Activated CD4-positive, alpha-beta T cell treated with anti-CD3 and anti-CD28 coated beads for 36 hours (primary cell): Measurements from ENCODE around the gene MACROD2. TPM values are rescaled to one million over a fixed set of nuclear protein-coding genes. Genes with fewer than 3 reads are reported as not detected.

ENCODE experiments used
- ATAC-seq: fragments of 200-7000 bp; cut with Tn5 transposase; one replicate; pipeline ENCODE4 v1.10.0; 2021; ENCODE audit warnings: mild to moderate bottlenecking, moderate library complexity
- CTCF ChIA-PET: fragments of 350-600 bp; sonication (Branson Sonifier 250); formaldehyde crosslinking; loops from one replicate; lab custom pipeline; 2021; ENCODE audit warnings: antibody characterized with exemption; lab: Charles Lee
- POLR2A ChIA-PET: fragments of 350-600 bp; sonication (Branson Sonifier 250); formaldehyde crosslinking; loops from one replicate; lab custom pipeline; 2021; ENCODE audit warnings: antibody characterized with exemption, inconsistent platforms; lab: Charles Lee
- DNase-seq: peaks from one replicate; pipeline ENCODE4 v3.0.0-alpha.2; 2020
- H3K27ac Mint-ChIP-seq: one replicate; pipeline ENCODE4 v1.8.0; 2021; ENCODE audit warnings: mixed read lengths
- H3K27me3 Mint-ChIP-seq: one replicate; pipeline ENCODE4 v1.8.0; 2021; ENCODE audit warnings: mixed read lengths
- H3K36me3 Mint-ChIP-seq: one replicate; pipeline ENCODE4 v1.8.0; 2021; ENCODE audit warnings: low read depth, mixed read lengths
- H3K4me1 Mint-ChIP-seq: one replicate; pipeline ENCODE4 v1.8.0; 2021; ENCODE audit warnings: mixed read lengths
- H3K4me3 Mint-ChIP-seq: one replicate; pipeline ENCODE4 v1.8.0; 2021; ENCODE audit warnings: mild to moderate bottlenecking, moderate library complexity, mixed read lengths
- H3K9me3 Mint-ChIP-seq: one replicate; pipeline ENCODE4 v1.8.0; 2021; ENCODE audit warnings: low read depth, mixed read lengths
- intact Hi-C, 2 experiments: fragments of 100-400 bp; cut with DNase I in 1 of 2; cut with micrococcal nuclease in 1 of 2; formaldehyde crosslinking; loops; one replicate each; pipeline versions ENCODE4 v1.14.2 to v1.15.1; 2022 to 2024; cut with DNase I, micrococcal nuclease
- total RNA-seq, 2 experiments: library from RNA; stranded (reverse); gene quantifications; one replicate each; pipeline ENCODE4 v1.2.3, GENCODE V29; 2021

The MACROD2 gene
- total RNA-seq, 2 experiments from 2014 or later = not detected

GRCh38 chr20:14984768-14985622 lies 989.7 kb downstream of the MACROD2 start:
- Mint-ChIP-seq H3K4me3 (no peak overlapping the region), H3K27me3 (no peaks in the 10 kb centered on the region), H3K4me1 (no peaks in the 10 kb centered on the region), H3K27ac (no peak overlapping the region), H3K36me3 (peaks cover 3% of the 10 kb centered on the region), H3K9me3 (peaks cover 15% of the 10 kb centered on the region)
- CTCF ChIA-PET = no interaction called here
- POLR2A ChIA-PET = no interaction called here
- no peak for DNase-seq
- ATAC-seq = no peak
- intact Hi-C loops = no loop called here

GRCh38 chr20:14986026-14986655 lies 990.8 kb downstream of the MACROD2 start:
- Mint-ChIP-seq H3K27me3 (no peaks in the 10 kb centered on the region), H3K9me3 (peaks cover 13% of the 10 kb centered on the region)
- CTCF ChIA-PET = no interaction called here

GRCh38 chr20:14986656-14987055 lies 991.3 kb downstream of the MACROD2 start:
- intact Hi-C loops = no loop called here
- H3K27ac Mint-ChIP-seq = no peak overlapping the region
- H3K4me1 Mint-ChIP-seq = no peaks in the 10 kb centered on the region
- H3K36me3 Mint-ChIP-seq = peaks cover 3% of the 10 kb centered on the region
- CTCF ChIA-PET = interaction anchor here (0.6 kb wide), 1 partner anchor 599 kb away, joined by 3 read pairs; no protein-coding TSS in a partner anchor
- POLR2A ChIA-PET = no interaction called here
- H3K9me3 Mint-ChIP-seq = peaks cover 9% of the 10 kb centered on the region
- no peak overlapping the region for H3K4me3 Mint-ChIP-seq
- ATAC-seq (no peak), DNase-seq (no peak)
- H3K27me3 Mint-ChIP-seq = no peaks in the 10 kb centered on the region

More at GRCh38 chr20:14986026-14986655, 990.8 kb downstream of the MACROD2 start:
- ATAC-seq (no peak), DNase-seq (no peak)
- H3K4me3 Mint-ChIP-seq = no peak overlapping the region
- H3K4me1 Mint-ChIP-seq = no peaks in the 10 kb centered on the region
- POLR2A ChIA-PET = no interaction called here
- H3K27ac Mint-ChIP-seq = no peak overlapping the region
- intact Hi-C loops = no loop called here
- H3K36me3 Mint-ChIP-seq = peaks cover 3% of the 10 kb centered on the region

GRCh38 chr20:14989535-14990290 lies 994.4 kb downstream of the MACROD2 start:
- no peaks in the 10 kb centered on the region for H3K27me3 Mint-ChIP-seq
- DNase-seq = no peak
- ATAC-seq = no peak
- H3K27ac Mint-ChIP-seq = no peak overlapping the region
- H3K36me3 Mint-ChIP-seq = no peaks in the 10 kb centered on the region
- ChIA-PET POLR2A (no interaction called here), CTCF (no interaction called here)
- H3K4me3 Mint-ChIP-seq = no peak overlapping the region
- intact Hi-C loops = no loop called here
- no peaks in the 10 kb centered on the region for H3K4me1 Mint-ChIP-seq
- peaks cover 2% of the 10 kb centered on the region for H3K9me3 Mint-ChIP-seq

DNA sequence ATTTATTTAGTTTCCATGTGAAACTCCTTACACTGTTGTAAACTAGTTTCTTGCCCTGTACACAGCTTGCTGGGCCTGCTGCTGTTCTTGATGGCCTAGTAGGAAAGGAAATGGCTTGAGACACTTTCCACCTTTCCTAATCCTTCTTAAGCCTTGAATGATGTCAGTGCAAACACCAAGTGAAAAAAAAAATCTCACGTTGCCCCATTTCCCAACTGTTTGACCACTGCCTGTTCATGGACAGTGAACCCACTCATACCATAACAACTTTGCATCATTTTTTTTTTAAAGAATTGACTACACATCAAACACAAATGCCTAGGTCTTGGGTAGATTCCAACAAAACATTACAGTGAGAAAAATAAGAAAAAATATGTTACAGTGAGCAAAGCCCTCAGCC lies 995.7 kb downstream of the MACROD2 start:
- ChIA-PET POLR2A (no interaction called here), CTCF (no interaction called here)
- H3K9me3 Mint-ChIP-seq = peaks cover 5% of the 10 kb centered on the region
- H3K36me3 Mint-ChIP-seq = no peaks in the 10 kb centered on the region
- no peak overlapping the region for H3K4me3 Mint-ChIP-seq
- no peaks in the 10 kb centered on the region for H3K4me1 Mint-ChIP-seq
- DNase-seq (no peak), ATAC-seq (no peak)
- H3K27me3 Mint-ChIP-seq = no peaks in the 10 kb centered on the region
- intact Hi-C loops = no loop called here
- no peak overlapping the region for H3K27ac Mint-ChIP-seq

DNA sequence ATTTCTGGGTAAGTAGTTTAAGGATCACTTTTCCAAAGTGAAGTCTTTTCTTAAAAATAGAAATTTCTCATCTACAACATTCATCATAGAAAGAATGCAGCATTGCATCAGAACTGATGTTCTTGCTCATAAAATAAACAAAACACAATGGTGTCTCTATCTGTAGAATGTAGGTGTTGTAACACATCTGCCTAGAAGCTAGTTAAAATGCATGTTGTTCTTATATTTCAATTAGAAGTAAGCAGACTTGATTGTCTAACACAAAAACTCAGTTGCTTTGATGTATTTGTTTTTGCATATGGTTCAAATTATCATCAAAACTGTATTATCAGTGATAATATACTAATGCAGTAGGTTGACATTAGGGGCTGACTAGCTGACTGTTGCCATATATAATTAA lies 996.8 kb downstream of the MACROD2 start:
- CTCF ChIA-PET = no interaction called here
- Mint-ChIP-seq H3K4me1 (no peaks in the 10 kb centered on the region), H3K9me3 (peaks cover 5% of the 10 kb centered on the region), H3K36me3 (no peaks in the 10 kb centered on the region), H3K4me3 (no peak overlapping the region), H3K27ac (no peak overlapping the region), H3K27me3 (no peaks in the 10 kb centered on the region)
- DNase-seq = no peak
- ATAC-seq = no peak
- intact Hi-C loops = no loop called here
- POLR2A ChIA-PET = no interaction called here

- DNase-seq (no peak), ATAC-seq (no peak)
- intact Hi-C loops = no loop called here
- H3K27me3 Mint-ChIP-seq = no peaks in the 10 kb centered on the region
- no peak overlapping the region for H3K27ac Mint-ChIP-seq
- no peak overlapping the region for H3K4me3 Mint-ChIP-seq
- H3K9me3 Mint-ChIP-seq = peaks cover 5% of the 10 kb centered on the region
- POLR2A ChIA-PET = no interaction called here
- no peaks in the 10 kb centered on the region for H3K36me3 Mint-ChIP-seq
- no peaks in the 10 kb centered on the region for H3K4me1 Mint-ChIP-seq
- CTCF ChIA-PET = no interaction called here
Observed at GRCh38 chr20:14992961-14993360, 997.6 kb downstream of the MACROD2 start.

DNA sequence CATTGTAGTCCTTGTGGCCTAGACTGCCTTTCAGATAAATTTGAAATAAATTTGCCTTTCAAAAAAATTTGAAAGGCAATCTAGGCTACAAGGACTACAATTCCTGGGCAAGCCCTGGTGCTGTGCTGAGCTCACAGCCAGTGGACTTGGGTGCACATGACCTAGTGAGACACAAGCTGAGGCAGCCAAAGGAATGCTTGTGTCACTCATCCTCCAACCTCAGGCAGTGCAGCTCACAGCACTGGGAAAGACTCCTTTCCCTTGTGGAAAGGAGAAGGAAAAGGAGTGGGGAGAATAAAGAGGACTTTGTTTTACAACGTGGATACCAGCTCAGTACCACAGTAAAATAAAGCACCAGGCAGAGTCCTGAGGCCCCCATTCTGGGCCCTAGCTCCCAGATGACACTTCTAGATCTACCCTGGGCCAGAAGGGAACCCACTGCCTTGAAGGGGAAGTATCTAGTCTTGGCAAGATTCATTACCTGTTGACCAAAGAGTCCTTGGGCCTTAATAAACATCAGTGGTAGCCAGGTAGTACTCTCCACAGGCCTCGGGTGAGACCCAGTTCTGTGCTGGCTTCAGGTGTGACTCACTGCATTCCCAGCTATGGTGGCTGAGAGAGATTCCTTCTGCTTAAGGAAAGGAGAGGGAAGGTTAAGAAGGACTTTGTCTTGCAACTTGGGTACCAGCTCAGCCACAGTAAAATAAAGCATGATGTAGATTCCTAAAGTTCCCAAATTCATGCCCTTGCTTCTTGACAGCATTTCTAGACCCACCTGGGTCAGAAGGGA lies 1001.8 kb downstream of the MACROD2 start:
- Mint-ChIP-seq H3K27me3 (no peaks in the 10 kb centered on the region), H3K27ac (no peak overlapping the region), H3K36me3 (no peaks in the 10 kb centered on the region), H3K4me1 (no peaks in the 10 kb centered on the region), H3K9me3 (peaks cover 13% of the 10 kb centered on the region), H3K4me3 (no peak overlapping the region)
- intact Hi-C loops = no loop called here
- POLR2A ChIA-PET = no interaction called here
- ATAC-seq (no peak), DNase-seq (no peak)
- CTCF ChIA-PET = no interaction called here

GRCh38 chr20:14997791-14998190 lies 1002.5 kb downstream of the MACROD2 start:
- ATAC-seq = no peak
- H3K4me3 Mint-ChIP-seq = no peak overlapping the region
- ChIA-PET POLR2A (no interaction called here), CTCF (no interaction called here)
- intact Hi-C loops = no loop called here
- no peak for DNase-seq
- no peak overlapping the region for H3K27ac Mint-ChIP-seq
- no peaks in the 10 kb centered on the region for H3K4me1 Mint-ChIP-seq
- H3K9me3 Mint-ChIP-seq = peaks cover 13% of the 10 kb centered on the region
- H3K27me3 Mint-ChIP-seq = no peaks in the 10 kb centered on the region
- H3K36me3 Mint-ChIP-seq = no peaks in the 10 kb centered on the region

DNA sequence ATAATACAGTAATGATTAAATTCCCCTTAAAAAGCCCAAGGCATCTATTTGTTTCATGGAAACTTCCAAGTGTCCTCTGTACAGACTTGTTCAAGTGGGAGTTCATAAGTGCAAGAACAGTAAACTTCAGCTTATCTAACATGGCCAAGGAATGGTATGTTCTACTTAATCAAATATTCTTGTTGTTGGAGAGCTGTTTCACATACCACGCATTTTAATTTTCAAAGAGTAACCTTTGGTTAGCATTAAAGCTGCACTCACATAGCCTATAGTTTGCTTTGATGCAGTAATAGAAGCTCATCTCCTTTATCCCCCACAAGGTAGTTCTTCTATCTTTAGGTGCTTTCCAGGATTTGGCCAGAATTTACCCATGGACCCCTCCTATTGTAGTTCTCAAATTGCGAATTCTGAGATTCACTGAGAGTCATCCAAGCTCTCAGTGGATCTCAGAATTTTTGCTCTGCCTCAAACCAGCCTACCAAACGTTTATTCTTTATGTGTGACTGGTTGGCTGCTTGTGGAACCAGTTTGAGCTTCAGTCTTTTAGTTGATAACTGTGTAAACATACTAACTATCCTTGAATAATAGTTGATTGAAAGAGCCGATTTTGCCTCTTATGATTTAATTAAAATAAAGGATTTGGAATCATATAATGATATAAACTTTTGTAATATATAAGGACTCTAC lies 1010.1 kb downstream of the MACROD2 start:
- no peaks in the 10 kb centered on the region for H3K36me3 Mint-ChIP-seq
- DNase-seq = no peak
- POLR2A ChIA-PET = no interaction called here
- CTCF ChIA-PET = interaction anchor here (0.6 kb wide), 1 partner anchor 872 kb away, joined by 3 read pairs; no protein-coding TSS in a partner anchor
- H3K9me3 Mint-ChIP-seq = peaks cover 3% of the 10 kb centered on the region
- no peaks in the 10 kb centered on the region for H3K27me3 Mint-ChIP-seq
- no peak overlapping the region for H3K4me3 Mint-ChIP-seq
- H3K4me1 Mint-ChIP-seq = no peaks in the 10 kb centered on the region
- intact Hi-C loops = no loop called here
- no peak for ATAC-seq
- H3K27ac Mint-ChIP-seq = no peak overlapping the region

DNA sequence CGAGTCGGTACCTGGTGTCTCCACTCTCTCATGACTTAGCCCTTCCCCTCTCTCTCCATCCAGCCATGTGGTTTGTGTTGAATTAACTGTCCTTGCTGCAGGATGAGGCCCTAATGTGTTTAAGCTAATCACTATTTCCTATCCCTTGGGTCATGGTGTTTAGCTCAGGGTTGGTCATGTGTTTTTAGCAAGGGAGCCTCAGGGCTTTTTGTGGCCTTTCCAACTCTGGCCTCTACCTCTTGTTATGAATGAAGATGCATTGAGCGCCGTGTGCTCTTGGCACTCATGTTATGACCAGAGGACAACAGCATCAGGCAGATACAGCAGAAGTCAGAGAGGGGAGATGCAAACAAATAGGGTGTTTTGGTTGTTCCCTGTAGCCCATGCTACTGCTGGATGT lies 1016.3 kb downstream of the MACROD2 start:
- POLR2A ChIA-PET = no interaction called here
- ATAC-seq (no peak), DNase-seq (no peak)
- CTCF ChIA-PET = no interaction called here
- Mint-ChIP-seq H3K4me1 (no peaks in the 10 kb centered on the region), H3K4me3 (no peak overlapping the region), H3K36me3 (no peaks in the 10 kb centered on the region), H3K27me3 (no peaks in the 10 kb centered on the region), H3K9me3 (no peaks in the 10 kb centered on the region), H3K27ac (no peak overlapping the region)
- intact Hi-C loops = no loop called here
